Ovary (tissue), 3 donors: ENCODE results near the gene ACADS.

Experiments
- POLR2A ChIP-seq: fragments of 450-650 bp; IDR thresholded peaks from one replicate; pipeline ENCODE4 v1.6.1; 2017; ENCODE audit warnings: antibody characterized with exemption, mild to moderate bottlenecking, moderate library complexity
- TF ChIP-seq, protein P1 (sequence below), 3 donors: fragments of 450-650 bp in 2 of 3; fragments of 200-600 bp in 1 of 3; IDR thresholded peaks; one replicate each; pipeline versions ENCODE4 v1.5.1 to v1.8.0; 2016 to 2022; ENCODE audit warnings: antibody characterized with exemption in 3 of 3, mild to moderate bottlenecking in 1 of 3
- donor health status: DM: no; HTN: no; CAD: no.

DNA sequence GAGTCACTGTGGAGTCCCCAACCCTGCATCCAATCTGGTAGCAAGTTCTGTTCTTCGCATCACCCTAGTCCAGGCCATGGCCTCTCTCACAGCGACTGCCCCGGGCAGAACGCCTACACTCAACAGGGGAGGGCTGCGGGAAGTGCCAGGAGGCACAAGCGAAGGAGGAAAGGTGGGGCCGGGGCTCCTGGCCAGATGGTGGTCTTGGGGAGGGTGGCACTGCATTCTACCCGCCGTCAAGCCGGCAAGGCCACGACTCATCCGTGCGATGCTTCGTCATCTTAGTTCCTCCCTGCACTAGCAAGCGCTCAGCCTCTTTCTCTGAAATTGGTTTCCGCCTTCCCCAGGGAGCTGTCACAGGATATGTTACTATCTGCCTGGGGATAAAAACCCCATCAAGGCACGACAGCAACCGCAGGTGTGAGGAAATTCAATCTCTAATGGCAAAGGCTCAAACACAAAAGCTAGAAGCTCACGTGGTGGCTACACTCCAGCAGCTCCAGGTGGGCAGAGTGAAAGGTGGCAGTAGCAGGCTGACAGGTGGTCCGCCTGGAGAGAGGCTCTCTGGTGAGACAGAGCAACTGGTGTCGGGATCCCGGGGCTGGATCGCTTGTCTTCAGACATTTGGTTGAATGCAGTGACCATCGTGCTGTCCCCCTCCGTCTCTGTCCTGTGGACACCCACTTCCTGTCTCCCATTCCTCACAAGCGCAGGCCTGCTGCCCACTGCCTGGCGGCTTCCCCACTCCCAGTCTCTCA is 34.1 kb downstream of the ACADS start:
- TF ChIP-seq POLR2A: no peak
- TF ChIP-seq, protein P1, sequence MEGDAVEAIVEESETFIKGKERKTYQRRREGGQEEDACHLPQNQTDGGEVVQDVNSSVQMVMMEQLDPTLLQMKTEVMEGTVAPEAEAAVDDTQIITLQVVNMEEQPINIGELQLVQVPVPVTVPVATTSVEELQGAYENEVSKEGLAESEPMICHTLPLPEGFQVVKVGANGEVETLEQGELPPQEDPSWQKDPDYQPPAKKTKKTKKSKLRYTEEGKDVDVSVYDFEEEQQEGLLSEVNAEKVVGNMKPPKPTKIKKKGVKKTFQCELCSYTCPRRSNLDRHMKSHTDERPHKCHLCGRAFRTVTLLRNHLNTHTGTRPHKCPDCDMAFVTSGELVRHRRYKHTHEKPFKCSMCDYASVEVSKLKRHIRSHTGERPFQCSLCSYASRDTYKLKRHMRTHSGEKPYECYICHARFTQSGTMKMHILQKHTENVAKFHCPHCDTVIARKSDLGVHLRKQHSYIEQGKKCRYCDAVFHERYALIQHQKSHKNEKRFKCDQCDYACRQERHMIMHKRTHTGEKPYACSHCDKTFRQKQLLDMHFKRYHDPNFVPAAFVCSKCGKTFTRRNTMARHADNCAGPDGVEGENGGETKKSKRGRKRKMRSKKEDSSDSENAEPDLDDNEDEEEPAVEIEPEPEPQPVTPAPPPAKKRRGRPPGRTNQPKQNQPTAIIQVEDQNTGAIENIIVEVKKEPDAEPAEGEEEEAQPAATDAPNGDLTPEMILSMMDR (IDR thresholded peaks at IDR 0.05): no peak
